HuH-7 (cell line): Measurements from ENCODE around the gene AK5.

Experiments used
- DNase-seq: peaks from one replicate; pipeline ENCODE4 v3.0.0; 2011; ENCODE audit warnings: low spot score

The AK5 gene

DNA sequence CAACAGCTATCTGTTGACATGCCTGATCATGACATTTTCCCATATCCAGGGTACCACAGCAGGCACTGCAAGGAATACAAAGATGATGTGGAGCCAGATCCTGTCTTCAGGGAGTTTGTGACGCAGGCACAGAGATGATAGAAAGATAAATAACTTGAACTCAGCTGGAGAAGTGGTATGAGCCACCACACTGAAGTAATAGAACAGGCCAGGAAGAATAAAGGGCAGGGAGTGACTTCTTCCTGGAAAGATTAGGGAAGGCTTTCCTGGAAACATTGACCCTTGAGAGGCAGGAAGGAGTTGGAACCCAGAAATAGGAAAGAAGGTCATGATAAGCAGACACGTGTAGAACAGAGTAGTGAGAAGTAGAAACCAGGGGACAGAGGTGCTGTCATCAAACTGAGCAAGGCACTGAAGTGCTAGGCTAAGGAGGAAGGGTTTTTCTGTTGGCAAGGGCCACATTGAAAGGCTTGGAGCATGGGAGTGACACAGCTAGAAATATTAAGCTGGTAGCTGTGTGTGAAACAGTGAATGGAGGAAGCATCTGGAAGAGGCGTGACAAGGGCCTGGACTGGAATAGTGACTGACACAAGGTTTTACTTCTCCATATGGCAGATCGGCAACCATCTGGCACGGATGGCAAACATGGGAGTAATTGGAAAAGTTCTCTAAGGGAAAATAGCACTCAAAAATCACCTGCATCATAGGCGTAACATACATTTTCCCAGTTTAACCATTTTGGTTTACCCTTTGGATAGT, 68.4 kb downstream of the AK5 start:
- no peak for DNase-seq

- DNase-seq, result no peak
Observed at GRCh38 chr1:77354536-77354935, 72.7 kb downstream of the AK5 start.

DNA sequence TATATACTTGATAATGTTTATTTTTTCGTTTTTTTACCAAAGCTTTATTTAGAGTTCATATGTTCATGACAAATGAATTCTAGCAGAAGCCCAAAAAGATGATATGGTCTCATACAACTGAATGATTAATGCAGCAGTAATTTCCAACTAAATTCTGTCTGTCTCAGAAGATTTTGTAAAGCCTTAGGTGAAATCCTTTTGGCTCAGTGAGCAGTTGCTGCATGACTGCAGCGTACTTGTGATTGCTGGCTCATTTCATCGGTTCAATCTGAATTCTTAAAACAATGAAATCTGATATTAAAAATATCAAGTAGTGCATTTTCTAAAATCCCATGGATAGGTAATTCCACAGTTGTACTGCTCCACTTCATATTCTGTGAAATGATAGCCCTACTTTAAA, 73.2 kb downstream of the AK5 start:
- no peak for DNase-seq

DNA sequence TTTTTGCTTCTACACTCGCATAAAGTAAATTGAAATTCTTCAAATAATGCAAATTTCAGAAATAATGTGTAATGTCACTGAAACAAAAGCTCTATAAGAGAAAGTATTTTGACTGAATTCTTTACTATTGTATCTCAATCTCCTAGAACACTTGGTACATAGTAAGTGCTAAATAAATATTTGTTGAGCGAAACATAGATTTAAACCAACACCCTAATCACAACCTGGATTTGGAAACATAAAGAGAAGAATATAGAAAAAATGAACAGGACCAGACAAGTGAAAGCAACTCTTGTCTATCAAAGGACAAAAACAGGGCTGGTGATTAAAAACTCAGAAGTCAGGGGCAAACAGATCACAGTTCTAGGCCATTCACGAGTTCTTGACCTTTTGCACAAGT, 74.3 kb downstream of the AK5 start:
- DNase-seq, result no peak

DNA sequence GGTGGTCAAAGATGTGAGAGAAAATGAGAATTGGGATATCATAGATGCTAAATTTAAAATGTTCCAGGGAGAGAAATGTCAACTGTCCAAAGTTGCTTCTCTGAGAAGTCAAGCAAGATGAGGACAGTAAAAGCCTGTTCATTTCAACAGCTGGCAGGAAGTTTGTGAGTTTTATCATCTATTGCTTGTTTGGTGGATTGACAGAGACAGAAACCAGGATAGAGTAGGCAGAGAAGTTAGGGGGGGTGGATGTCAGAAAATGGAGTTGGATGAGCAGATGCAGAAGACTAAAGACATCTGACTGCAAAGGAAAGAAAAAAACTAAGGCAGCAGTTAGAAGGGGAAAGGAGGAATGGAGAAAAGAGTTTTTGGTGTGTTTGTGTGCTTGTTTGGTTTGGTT, 78.4 kb downstream of the AK5 start:
- DNase-seq, result no peak

GRCh38 chr1:77361621-77362020, 79.8 kb downstream of the AK5 start:
- no peak for DNase-seq

DNA sequence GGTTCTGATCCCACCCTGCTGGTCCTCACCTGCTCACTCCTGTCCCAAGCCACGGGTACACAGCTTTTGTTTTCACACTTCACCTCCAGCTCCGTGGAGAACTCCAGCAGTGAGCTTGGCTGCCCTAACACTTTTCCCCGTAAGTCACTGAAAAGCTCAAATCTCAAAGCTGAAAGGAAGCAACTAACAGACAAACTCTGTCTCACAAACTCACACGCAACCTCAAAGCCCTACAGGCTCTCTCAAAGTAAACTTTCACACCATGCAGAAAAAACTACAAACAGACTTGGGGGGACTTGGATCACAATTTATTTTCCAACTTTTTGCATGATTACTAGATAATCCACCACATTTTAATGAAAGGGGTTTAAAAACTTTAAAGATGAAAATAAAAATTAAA, 88.3 kb downstream of the AK5 start:
- no peak for DNase-seq

GRCh38 chr1:77370583-77371306, 88.9 kb downstream of the AK5 start:
- DNase-seq, result no peak

- no peak for DNase-seq
Observed at GRCh38 chr1:77371396-77371795, 89.6 kb downstream of the AK5 start.

DNA sequence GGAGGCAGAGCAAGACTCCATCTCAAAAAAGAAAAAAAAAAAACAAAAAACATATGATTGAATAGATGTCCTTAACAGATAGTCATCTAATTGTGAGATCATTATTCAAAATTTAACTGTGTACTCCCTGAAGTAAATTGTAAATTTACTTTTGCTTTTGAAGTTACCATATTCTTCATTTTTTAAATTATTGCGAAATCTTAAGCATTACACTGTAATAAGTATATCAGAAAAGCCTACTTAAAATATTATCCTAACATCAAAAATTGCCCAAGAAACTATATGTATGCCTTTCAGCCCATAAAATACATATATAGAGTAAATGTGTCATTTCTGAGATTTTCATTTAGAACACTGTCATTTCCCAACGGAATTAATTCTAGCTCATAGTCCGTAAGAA, 91.9 kb downstream of the AK5 start:
- no peak for DNase-seq

DNA sequence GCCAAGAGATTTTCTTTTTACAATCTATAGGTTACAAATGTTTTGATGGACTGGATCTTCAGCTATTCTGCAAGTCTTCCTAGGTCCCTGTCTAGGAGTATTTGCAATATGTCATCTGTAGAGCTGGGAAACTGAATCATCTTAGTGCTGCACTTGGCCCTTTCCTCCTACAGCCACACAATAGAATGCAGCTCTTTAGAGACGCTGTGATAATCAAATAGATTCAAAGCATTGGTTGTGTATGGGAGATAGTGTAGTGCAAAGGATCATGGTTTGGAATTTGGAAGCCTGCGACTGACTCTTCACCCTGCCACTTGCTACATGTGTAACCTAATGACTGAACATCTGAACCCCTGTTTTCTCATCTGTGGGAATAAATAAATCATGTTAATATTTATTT, 93.7 kb downstream of the AK5 start:
- DNase-seq, result no peak

DNA sequence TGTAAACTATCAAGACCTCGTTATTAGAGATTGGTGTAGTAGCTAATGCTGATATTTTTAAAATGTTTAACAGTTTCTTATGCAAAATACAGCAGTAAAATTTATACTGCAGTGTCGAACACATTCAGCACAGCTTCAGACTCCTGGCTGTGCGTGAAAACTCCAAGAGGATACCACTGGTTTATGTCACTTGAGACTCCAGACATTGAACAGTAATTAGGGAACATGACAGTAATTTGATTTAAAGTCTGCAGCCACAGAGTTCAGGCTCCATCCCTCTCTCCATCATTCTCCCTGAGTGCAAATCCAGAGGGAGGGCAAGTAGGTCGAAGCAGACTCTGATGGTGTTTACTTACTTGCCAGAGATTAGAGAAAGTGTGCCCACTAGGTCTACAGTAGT, 94.2 kb downstream of the AK5 start:
- no peak for DNase-seq

DNA sequence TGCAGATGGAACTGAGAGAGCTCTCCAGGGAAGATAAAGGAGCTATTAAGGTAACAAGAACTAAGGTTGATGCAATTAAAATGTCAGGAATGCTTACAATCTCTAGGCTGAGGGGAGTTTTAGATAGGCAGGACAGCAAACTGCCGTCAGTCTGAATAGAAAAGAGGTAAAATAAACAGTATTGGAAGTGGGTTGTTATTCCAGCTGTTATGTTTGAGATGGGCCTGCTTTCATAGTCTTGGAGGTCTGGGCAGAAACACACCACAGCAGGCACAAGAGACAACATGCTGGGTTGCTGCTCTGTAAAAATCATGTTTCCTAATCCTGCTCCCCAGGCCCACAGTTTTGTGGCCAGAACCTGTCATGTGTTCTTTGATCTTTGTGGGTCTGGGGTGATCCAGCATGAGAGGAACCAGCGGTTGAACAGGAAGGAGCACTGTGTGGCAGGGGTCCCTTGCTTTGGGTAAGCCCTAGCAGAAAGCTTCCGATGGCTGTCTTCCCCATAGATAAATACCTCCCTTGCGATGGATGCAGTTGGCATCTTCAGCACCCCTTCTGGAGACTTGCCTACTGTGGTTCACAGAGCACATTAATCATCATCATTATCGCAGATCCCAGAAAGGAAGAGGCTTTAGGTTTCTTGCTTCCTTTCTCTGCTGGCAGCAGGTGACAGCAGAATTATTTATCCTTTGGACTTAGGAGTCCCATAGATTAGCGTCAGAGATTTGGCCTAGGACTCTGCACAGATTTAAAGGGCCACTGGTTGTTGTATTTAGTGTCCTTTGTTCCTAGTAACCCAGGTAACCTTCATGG, 97.1 kb downstream of the AK5 start:
- DNase-seq, result no peak

- DNase-seq, result no peak
Observed at GRCh38 chr1:77382366-77382765, 100.5 kb downstream of the AK5 start.

GRCh38 chr1:77383236-77383635, 101.4 kb downstream of the AK5 start:
- no peak for DNase-seq

DNA sequence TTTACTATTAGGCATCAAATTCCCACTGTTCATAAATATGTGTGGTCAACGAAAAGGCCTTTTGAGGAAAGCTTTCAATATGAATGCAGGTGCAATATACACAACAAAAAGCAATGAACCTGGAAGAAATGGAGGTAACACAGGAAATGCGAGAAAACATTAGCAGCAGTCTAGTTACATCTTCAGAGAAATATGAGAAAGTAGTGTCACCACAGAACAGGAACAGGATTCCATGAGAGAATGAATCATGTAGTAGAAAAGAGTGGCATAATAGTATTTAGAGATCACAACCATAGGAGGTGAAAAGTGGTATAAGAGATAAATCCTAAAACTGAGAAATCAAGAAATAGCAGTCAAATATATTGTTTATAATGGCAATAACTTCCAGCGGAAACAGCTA, 103.7 kb downstream of the AK5 start:
- DNase-seq, result no peak

- no peak for DNase-seq
Observed at GRCh38 chr1:77386276-77386675, 104.5 kb downstream of the AK5 start.

GRCh38 chr1:77387553-77387952, 105.7 kb downstream of the AK5 start:
- DNase-seq, result no peak

GRCh38 chr1:77388661-77389060, 106.8 kb downstream of the AK5 start:
- DNase-seq, result no peak

- no peak for DNase-seq
Observed at GRCh38 chr1:77392486-77392885, 110.7 kb downstream of the AK5 start.

GRCh38 chr1:77394166-77394565, 112.3 kb downstream of the AK5 start:
- no peak for DNase-seq

- DNase-seq, result no peak
Observed at GRCh38 chr1:77395051-77395450, 113.2 kb downstream of the AK5 start.

DNA sequence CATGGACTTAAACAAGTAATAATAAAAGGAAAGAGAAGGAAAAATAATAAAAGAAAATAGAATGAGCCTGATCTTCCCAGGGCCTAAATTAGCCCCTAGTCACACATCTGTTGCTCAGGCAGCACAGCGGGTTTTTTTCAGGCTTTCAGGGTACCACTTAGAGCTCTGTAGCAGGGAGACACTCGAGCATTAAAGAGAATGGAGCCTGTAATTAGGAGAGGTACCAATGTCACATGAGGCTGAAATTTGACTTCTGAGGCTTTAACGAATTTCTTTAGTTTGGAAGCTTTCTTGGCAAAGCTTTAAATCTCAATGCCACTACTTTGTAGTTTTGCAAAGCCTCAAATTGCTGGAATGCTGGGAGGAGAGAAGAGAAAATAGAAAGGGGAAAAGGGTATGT, 116.3 kb downstream of the AK5 start:
- no peak for DNase-seq
